ENCODE data around the gene NHSL1.

The NHSL1 gene

GRCh38 chr6:138523347-138524210 lies 24.3 kb upstream of the NHSL1 start:
- DNase-seq, result no peak

- no peak for DNase-seq
Measured at GRCh38 chr6:138522611-138523010, 23.3 kb upstream of the NHSL1 start.

GRCh38 chr6:138521790-138522189 lies 22.5 kb upstream of the NHSL1 start:
- no peak for DNase-seq

GRCh38 chr6:138520463-138520862 lies 21.2 kb upstream of the NHSL1 start:
- no peak for DNase-seq

GRCh38 chr6:138518054-138518453 lies 18.8 kb upstream of the NHSL1 start:
- no peak for DNase-seq

- peak; percentile 34 for DNase-seq
Measured at GRCh38 chr6:138517635-138518034, 18.3 kb upstream of the NHSL1 start.

GRCh38 chr6:138515657-138516248 lies 16.5 kb upstream of the NHSL1 start:
- no peak for DNase-seq

- DNase-seq, result peak; percentile 24
Measured at GRCh38 chr6:138514860-138515540, 15.7 kb upstream of the NHSL1 start.

- no peak for DNase-seq
Measured at GRCh38 chr6:138512609-138513008, 13.3 kb upstream of the NHSL1 start.

GRCh38 chr6:138510093-138510492 lies 10.8 kb upstream of the NHSL1 start:
- no peak for DNase-seq

GRCh38 chr6:138509371-138509770 lies 10.1 kb upstream of the NHSL1 start:
- peak; percentile 10 for DNase-seq

GRCh38 chr6:138508676-138508988 lies 9.3 kb upstream of the NHSL1 start:
- DNase-seq, result no peak

- no peak for DNase-seq
Measured at GRCh38 chr6:138507977-138508675, 8.8 kb upstream of the NHSL1 start.

GRCh38 chr6:138504764-138505689 lies 5.7 kb upstream of the NHSL1 start:
- no peak for DNase-seq

- no peak for DNase-seq
Measured at GRCh38 chr6:138503881-138504680, 4.8 kb upstream of the NHSL1 start.

GRCh38 chr6:138502546-138502945 lies 3.3 kb upstream of the NHSL1 start:
- no peak for DNase-seq

- DNase-seq, result no peak
Measured at GRCh38 chr6:138500867-138501446, 1.7 kb upstream of the NHSL1 start.

GRCh38 chr6:138500045-138500665 lies 861 bp upstream of the NHSL1 start:
- DNase-seq, result no peak

- no peak for DNase-seq
Measured at GRCh38 chr6:138498629-138499302, 528 bp downstream of the NHSL1 start.

- no peak for DNase-seq
Measured at GRCh38 chr6:138497286-138497685, 2.0 kb downstream of the NHSL1 start.
